GM21528 (cell line): ENCODE data around the gene SYMPK.
"Not testable (repeated sequence)": the region's sequence is repeated elsewhere in the genome, so short reads cannot be mapped to it uniquely, and the experiment has no call there.

ENCODE experiments used
- ATAC-seq: cut with Tn5 transposase; IDR thresholded peaks from one replicate; pipeline ENCODE4 v1.9.1; 2021; ENCODE audit warnings: mild to moderate bottlenecking, moderate library complexity; ENCODE audit not compliant: unreplicated experiment, low FRiP score

Gene SYMPK

DNA sequence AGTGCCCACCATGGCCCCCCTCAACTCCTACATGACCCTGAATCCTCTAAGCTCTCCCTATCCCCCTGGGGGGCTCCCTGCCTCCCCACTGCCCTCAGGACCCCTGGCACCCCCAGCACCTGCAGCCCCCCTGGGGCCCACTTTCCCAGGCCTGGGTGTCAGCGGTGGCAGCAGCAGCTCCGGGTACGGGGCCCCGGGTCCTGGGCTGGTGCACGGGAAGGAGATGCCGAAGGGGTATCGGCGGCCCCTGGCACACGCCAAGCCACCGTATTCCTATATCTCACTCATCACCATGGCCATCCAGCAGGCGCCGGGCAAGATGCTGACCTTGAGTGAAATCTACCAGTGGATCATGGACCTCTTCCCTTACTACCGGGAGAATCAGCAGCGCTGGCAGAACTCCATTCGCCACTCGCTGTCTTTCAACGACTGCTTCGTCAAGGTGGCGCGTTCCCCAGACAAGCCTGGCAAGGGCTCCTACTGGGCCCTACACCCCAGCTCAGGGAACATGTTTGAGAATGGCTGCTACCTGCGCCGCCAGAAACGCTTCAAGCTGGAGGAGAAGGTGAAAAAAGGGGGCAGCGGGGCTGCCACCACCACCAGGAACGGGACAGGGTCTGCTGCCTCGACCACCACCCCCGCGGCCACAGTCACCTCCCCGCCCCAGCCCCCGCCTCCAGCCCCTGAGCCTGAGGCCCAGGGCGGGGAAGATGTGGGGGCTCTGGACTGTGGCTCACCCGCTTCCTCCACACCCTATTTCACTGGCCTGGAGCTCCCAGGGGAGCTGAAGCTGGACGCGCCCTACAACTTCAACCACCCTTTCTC, 9.4 kb upstream of the SYMPK start:
- ATAC-seq: no peak

GRCh38 chr19:45870798-45871197, 7.9 kb upstream of the SYMPK start:
- no peak for ATAC-seq

DNA sequence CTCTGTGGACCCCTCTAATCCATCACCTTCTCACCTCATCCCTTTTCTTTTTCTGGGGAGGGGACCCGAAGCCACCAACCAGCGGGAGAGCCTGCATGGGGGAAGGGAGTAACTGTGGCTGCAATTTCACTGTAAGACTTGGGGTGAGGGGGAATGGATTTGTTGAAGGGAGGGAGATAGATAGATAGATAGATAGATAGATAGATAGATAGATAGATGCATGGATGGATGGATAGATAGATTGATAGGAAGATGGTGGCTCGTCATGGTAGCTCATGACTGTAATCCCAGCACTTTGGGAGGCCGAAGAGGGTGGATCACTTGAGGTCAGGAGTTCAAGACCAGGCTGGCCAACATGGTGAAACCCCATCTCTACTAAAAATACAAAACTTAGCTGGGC, 4.3 kb upstream of the SYMPK start:
- ATAC-seq: not testable (repeated sequence)

GRCh38 chr19:45866400-45867176, 3.6 kb upstream of the SYMPK start:
- no peak for ATAC-seq

DNA sequence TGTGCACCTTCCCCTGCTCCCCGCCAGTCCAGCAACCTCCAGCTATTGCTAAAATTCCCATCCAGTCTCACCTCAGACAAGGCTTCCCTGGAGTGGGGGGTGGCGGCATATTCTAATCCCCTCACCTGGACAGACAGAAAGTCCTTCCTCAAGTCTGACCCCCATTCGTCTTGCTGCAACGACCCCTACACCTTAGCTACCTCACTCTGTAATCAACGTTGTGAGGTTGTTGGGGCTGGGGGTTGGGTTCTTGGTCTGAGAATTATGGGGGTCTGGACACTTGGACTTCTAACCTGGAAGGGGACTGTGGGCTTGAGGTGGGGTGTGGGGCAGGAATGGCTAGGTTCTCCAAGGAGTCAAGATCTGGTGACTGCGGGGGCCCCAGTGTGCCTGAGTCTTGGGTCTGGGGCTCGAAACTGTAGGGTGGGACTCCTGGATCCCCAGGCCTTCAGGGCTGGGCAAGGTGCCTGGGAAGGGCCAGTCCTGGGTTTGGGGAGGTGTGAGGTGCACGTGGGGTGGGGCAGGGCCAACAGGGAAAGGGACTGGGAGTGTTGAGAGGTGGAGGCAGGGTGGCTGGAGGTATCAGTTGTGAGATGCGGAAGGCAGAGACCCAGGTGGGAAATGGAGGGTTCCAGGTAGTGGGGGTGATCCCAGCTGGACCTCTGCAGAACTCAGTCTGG, 2.5 kb upstream of the SYMPK start:
- ATAC-seq: no peak

- no peak for ATAC-seq
These were observed 1.7 kb upstream of the SYMPK start for GRCh38 chr19:45864629-45865082.

GRCh38 chr19:45863840-45864628, 1.1 kb upstream of the SYMPK start, which contains the start of gene FOXA3:
Gene FOXA3, plus strand, starts transcription at chr19:45864326. Its CDS starts 131 bp downstream, at chr19:45864457.
- ATAC-seq: no peak

- no peak for ATAC-seq
These were observed 440 bp upstream of the SYMPK start for GRCh38 chr19:45863335-45863839.

DNA sequence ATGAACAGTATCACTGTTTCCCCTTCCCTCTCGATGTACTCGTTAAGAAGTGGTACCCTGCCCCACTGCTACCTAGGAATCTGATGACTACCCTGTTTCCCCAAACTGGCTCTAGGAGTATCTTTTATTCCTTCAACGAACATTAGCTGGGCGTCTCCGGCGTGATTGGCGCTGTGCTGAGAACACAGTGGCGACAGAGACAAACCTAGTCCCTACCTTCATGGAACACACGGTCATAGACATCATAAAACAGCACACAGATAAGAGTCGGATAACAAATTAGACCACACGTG, 730 bp downstream of the SYMPK start:
- ATAC-seq: no peak

DNA sequence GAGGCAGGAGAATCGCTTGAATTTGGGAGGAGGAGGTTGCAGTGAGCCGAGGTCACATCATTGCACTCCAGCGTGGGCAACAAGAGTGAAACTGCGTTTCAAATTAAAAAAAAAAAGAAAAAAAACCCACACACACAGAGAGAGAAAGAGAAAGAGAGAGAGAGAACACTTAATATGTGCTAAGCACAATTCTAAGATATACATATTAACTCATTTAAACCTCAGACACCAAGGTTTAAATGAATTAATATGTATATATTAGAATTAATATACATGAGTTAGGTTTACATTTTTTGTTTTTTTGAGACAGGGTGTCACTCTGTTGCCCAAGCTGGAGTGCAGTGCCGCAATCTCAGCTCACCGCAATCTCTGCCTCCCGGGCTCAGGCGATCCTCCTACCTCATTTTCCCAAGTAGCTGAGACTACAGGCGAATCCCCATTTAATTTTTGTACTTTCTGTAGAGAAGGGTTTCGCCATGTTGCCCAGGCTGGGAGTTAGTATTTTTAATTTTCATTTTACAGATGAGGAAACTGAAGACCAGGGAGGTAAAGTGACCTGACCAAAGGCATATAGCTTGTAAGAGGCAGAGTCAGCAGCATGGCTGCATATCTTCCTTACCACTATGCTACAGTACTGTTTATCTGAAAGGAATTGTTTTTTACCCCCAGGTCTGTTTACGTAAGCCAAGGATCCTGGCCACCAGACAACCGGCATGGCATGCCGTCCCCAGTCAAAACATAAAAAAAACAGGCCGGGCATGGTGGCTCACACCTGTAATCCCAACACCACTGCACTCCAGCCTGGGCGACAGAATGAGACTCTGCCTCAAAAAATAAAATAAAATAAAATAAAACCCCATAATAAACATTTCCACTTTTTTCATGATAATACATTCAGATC, 2.3 kb downstream of the SYMPK start:
- ATAC-seq: no peak

DNA sequence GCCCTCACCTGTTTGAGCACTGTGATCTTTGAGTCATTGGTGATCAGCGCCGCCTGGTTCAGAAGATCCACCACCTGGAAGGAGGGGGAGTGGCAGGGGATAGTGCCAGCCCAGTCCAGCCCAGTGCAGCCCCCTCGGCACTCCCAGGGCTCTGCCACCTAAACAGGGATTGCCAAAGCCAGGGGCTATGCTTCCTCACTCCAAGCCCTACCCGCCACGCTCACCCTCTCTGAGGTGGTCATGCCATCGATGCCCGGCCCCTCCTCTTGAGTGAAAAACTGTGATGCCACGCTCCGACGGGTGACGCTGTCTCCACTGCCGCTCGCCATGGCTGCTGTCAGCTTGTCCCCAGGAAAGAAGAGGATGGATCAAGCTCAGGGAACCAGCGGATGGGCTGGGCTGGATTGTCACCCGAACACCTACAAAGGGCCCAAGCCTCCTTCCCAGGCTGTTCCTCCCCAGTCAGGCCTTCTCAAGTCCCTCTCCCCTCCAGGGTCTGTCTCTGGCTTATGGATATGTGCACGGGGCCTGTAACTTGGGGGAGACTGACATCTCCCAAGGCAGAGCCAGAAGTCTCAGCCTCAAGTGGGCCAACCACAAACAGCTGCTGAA, 8.7 kb downstream of the SYMPK start:
- ATAC-seq: no peak

GRCh38 chr19:45852983-45853382, 10.0 kb downstream of the SYMPK start:
- ATAC-seq: no peak

GRCh38 chr19:45852145-45852750, 10.7 kb downstream of the SYMPK start:
- ATAC-seq: no peak

- no peak for ATAC-seq
These were observed 14.0 kb downstream of the SYMPK start for GRCh38 chr19:45848922-45849321.

- ATAC-seq: no peak
These were observed 15.3 kb downstream of the SYMPK start for GRCh38 chr19:45847663-45848062.

- ATAC-seq: no peak
These were observed 20.7 kb downstream of the SYMPK start for GRCh38 chr19:45842198-45842597.

GRCh38 chr19:45834970-45835369, 28.0 kb downstream of the SYMPK start:
- no peak for ATAC-seq

DNA sequence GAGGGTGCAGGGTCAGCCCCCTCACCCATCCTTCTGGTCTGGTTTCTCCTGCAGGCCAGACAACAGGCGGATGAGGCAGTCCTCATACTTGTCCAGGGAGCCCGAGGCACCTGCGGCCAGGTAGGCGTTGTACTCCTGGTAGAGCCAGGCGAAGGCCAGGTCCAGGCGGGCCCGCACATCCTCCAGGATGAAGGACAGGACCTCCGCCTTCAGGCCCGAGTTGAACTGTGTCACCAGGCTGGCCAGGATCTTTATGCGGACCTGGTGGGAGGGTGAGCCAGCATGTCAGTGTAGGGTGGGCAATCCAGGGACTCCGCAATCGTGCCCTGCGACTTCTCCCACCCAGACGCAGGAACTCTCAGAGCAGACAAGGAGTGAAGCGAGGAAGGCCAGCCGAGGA, 34.0 kb downstream of the SYMPK start:
- ATAC-seq: no peak
